ENCODE results near the gene LYZL2. TPM values are rescaled to one million over a fixed set of nuclear protein-coding genes. Genes with fewer than 3 reads are reported as not detected.
"Not testable (repeated sequence)": the region's sequence is repeated elsewhere in the genome, so short reads cannot be mapped to it uniquely, and the experiment has no call there.

LYZL2 gene
- total and polyA plus RNA-seq, 9 of the 15 experiments (the other 6 are each of a cell fraction or from before 2014, with no cell fraction given) = not detected

DNA sequence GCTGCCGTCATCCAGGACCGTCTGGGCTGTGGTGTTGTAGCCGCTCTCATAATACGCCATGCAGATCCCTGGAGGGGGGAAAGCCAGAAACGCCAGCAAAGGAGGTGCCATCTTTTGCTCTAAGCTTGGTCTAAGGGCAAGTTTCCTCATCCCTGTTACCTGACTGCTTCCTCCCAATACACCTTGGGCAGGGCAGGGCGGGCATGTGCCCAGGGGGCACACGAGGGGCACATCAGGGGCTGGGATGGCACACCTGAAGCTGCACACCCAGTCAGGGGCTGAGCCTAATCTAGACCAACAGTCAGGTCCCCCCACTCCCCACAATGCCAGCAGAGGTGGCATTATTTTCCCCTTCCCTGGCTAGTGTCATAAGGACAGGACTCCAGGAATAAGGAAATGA lies 3.4 kb downstream of the LYZL2 start:
- H3K4me1 ChIP-seq (replicated peaks in 1 of 2; ENCODE audit: control insufficient read depth in 2 of 2, insufficient read depth in 2 of 2, low read length in 2 of 2); H3K36me3 ChIP-seq (ENCODE audit: control insufficient read depth, insufficient read depth, low read length); H3K9me1 ChIP-seq (ENCODE audit: control insufficient read depth, insufficient read depth, low read length); H4K20me1 ChIP-seq (replicated peaks; ENCODE audit: control insufficient read depth, insufficient read depth, low read length); intact Hi-C loops (cut with micrococcal nuclease); DNase-seq (ENCODE audit: extremely low read depth in 1 of 4, low spot score in 3 of 4); FAIRE-seq; CTCF ChIA-PET (ENCODE audit: low intra/inter-chr PET ratio); H3K27ac ChIP-seq (ENCODE audit: extremely low read depth, low read depth, low read length); H3K4me2 ChIP-seq (ENCODE audit: insufficient read depth, low read length); ATAC-seq; H2AFZ ChIP-seq (ENCODE audit: low read depth, low read length); BruUV-seq (replicated peaks); H3K79me2 ChIP-seq (ENCODE audit: control insufficient read depth, insufficient read depth, low read length); H3K9ac ChIP-seq (ENCODE audit: insufficient read depth in 1 of 2, low read depth in 2 of 2, low read length in 2 of 2); H3K9me3 ChIP-seq (replicated peaks; ENCODE audit: control insufficient read depth, insufficient read depth, low read depth, low read length); POLR2A ChIA-PET; H3K4me3 ChIP-seq: not testable (repeated sequence)
- in situ Hi-C loops (cut with MboI) = loop anchor here (5.0 kb wide), 1 partner anchor 1334 kb away; no protein-coding TSS in a partner anchor
- 2% methylated on average over 7 of the region's 7 CpGs for WGBS (ENCODE audit: insufficient coverage, low coverage, missing lambda C conversion rate)
- H3K27me3 ChIP-seq (ENCODE audit: control insufficient read depth in 2 of 2, insufficient read depth in 2 of 2, low read length in 2 of 2) = peaks cover 11 to 46% of the 10 kb centered on the region in 2 experiments; a peak in 3 of 5 replicates

GRCh38 chr10:30625080-30625479 lies 4.5 kb downstream of the LYZL2 start:
- no peak overlapping the region for H2AFZ ChIP-seq (ENCODE audit: low read depth, low read length)
- CTCF ChIA-PET (ENCODE audit: low intra/inter-chr PET ratio) = no interaction called here
- in situ Hi-C loops (cut with MboI) = loop anchor here (5.0 kb wide), 1 partner anchor 1333 kb away; no protein-coding TSS in a partner anchor
- BruUV-seq (replicated peaks) = no TSS peak
- no peak overlapping the region for H3K27ac ChIP-seq (ENCODE audit: extremely low read depth, low read depth, low read length)
- no peak overlapping the region for H3K4me3 ChIP-seq
- H3K9me3 ChIP-seq (replicated peaks; ENCODE audit: control insufficient read depth, insufficient read depth, low read depth, low read length) = no peaks in the 10 kb centered on the region
- ATAC-seq = no peak
- WGBS (ENCODE audit: insufficient coverage, low coverage, missing lambda C conversion rate) = 4% methylated on average over 3 of the region's 3 CpGs
- POLR2A ChIA-PET = no interaction called here
- no peaks in the 10 kb centered on the region for H3K4me1 ChIP-seq (replicated peaks in 1 of 2; ENCODE audit: control insufficient read depth in 2 of 2, insufficient read depth in 2 of 2, low read length in 2 of 2)
- DNase-seq (ENCODE audit: extremely low read depth in 1 of 4, low spot score in 3 of 4) = no peak
- intact Hi-C loops (cut with micrococcal nuclease) = no loop called here
- peaks cover 11 to 42% of the 10 kb centered on the region in 2 experiments; a peak in 3 of 5 replicates for H3K27me3 ChIP-seq (ENCODE audit: control insufficient read depth in 2 of 2, insufficient read depth in 2 of 2, low read length in 2 of 2)
- no peaks in the 10 kb centered on the region for H4K20me1 ChIP-seq (replicated peaks; ENCODE audit: control insufficient read depth, insufficient read depth, low read length)
- no peaks in the 10 kb centered on the region for H3K36me3 ChIP-seq (ENCODE audit: control insufficient read depth, insufficient read depth, low read length)
- H3K9ac ChIP-seq (ENCODE audit: insufficient read depth in 1 of 2, low read depth in 2 of 2, low read length in 2 of 2) = no peak overlapping the region
- H3K4me2 ChIP-seq (ENCODE audit: insufficient read depth, low read length) = no peak overlapping the region
- TF ChIP-seq HIVEP1 (CRISPR knock-in tag; IDR thresholded peaks at IDR 0.05) (no peak), NFIC (IDR thresholded peaks at IDR 0.05) (0 out of 2 replicates have a peak, but pooled peaks have one; percentile 9)
- no peaks in the 10 kb centered on the region for H3K79me2 ChIP-seq (ENCODE audit: control insufficient read depth, insufficient read depth, low read length)
- no peak for FAIRE-seq
- H3K9me1 ChIP-seq (ENCODE audit: control insufficient read depth, insufficient read depth, low read length) = no peaks in the 10 kb centered on the region
